NCI-H2107 (cell line): ENCODE results near the gene PCBP3.
"Not testable (repeated sequence)": the region's sequence is repeated elsewhere in the genome, so short reads cannot be mapped to it uniquely, and the experiment has no call there.

Source experiments
- DNase-seq: peaks from one replicate; lab custom pipeline; 2025; lab: John Stamatoyannopoulos, UW

PCBP3 gene

DNA sequence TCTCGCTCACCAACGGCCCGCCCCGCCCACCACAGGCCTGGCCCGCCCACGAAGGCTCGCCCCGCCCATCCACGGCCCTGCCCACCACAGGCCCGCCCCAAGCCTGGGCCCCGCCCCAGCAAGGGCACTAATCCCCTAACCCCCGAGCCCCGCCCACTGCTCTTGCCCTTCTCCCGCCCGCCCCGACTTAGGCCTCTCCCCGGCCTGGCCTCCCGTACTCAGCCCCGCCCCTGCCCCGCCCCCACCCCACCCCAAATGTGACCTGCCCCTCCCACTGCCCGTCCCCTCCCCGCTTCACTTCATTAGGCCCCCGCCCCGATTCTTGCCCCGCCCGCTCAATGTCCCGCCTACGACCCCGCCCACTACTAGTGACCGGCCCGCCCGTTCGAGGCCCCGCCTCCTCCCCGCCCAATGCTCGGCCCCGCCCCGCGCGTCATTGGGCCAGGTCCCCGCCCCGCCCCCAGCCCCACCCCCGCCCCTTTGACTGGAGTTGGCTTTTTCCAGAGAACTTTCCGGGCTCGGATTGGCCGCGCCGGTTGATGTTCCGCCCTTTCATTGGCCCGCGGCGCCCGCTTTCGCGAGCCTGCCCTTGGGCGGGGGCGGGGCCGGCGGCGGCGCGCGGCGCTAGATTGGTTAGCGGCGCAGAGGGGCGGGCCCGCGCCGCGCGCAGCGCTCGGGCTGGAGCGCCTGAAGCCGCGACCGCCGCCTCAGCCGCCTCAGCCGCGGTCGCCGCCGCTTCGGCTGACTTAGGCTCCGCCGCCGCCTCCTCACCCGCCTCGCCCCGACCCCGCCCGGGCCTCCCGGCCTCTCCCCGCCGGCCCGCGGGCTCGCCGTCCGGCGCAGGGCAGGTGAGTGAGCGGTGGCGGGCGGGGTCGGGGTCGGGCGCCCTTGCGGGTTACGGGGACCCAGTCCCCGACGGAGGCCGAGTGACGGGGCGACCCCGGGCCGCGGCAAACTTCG, at the start of gene PCBP3:
PCBP3 (plus strand) TSS at position 705 of the 960 bp plus-strand sequence. CDS start 206,361 bp downstream, outside the sequence.
- DNase-seq, result peak; percentile 98

DNA sequence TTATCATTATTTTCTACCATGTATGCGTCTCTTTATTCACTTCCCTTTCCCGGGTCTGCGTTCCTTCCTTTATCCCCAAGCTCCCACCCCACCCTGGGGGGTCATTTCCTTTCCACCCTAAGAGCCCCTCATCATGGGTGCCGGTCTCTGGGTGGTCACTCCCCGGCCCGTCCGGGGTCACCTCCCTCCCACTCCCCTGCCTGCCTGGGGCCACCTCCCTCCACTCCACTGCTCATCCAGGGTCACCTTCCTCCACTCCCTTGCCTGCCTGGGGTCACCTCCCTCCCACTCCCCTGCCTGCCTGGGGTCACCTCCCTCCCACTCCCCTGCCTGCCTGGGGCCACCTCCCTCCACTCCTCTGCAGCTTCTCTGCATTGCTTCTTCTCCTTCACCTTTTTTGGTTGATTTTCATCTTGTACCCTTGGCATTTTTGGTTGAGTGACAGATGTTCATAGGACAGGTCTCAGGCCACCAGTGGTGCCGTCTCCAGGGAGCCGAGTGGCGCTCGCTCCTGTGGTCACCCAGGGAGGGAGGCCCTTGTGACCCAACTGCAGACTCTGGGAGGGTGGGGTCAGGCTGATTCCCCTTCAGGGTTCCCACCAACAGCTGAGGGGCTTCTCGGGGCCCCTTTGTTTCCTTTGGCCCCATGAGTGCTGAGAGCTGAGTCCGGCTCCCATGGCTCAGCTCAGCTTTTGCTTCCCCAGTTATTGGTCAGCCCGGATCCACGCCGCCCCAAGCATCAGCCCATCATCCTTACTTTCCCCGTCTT, 48.6 kb upstream of the PCBP3 start:
- DNase-seq, result no peak

DNA sequence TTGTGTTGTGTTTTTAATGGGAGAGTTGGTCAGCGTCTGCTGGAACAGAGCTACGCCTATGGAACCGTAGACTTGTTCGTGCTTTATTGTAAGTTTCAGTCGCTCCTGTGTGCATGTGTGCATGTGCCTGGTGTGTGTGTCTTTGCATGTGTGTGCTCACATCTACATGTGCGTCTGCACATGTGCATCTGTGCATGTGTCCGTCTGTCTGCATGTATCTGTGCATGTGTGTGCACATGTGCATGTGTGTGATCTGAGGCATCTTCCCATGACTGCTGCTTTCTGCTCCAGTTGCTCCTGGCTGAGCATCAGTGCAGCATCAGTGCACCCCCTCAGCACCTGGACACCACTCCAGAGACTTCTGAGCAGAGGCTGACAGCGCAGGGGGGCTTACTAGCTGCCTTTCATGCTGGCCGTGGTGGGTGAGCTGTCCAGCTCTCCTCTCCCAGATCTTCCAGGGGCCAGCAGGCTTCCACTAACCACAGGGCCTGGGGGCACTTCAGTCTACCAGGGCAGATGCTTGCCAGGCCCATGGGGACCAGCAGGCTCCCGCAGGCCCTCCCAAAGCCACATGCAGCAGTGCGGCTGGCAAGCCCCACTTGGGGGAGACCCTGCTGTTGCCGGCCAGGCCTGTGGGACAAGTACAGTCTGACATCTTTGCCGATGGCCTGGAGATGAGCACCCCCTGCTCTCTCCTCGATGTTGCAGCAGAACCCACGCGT, 47.8 kb upstream of the PCBP3 start:
- DNase-seq, result no peak

- DNase-seq, result peak; percentile 42
These were observed 46.7 kb upstream of the PCBP3 start for GRCh38 chr21:45596704-45597318.

DNA sequence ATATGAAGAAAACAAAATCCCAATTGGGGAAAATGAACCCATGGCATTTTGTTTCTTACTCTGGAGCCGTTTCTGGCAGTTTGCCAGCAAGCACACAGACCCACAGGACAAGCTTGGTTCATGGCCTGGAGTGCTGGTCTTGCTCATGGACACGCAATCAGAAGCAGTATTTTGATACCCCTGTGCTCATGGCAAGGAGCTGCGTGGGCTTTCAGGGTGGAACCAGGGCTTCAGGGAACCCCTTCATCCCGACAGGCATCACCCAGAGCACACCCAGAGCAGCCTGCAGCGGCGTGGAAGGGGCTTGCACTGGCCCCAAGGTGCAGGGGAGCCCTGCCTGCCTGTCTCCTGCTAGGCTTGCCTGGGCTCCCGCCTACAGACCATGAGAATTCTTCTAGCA, 45.4 kb upstream of the PCBP3 start:
- no peak for DNase-seq

- DNase-seq, result no peak
These were observed 44.9 kb upstream of the PCBP3 start for GRCh38 chr21:45598666-45599065.

GRCh38 chr21:45599146-45599581, 44.4 kb upstream of the PCBP3 start:
- DNase-seq, result no peak

GRCh38 chr21:45600248-45600647, 43.3 kb upstream of the PCBP3 start:
- no peak for DNase-seq

DNA sequence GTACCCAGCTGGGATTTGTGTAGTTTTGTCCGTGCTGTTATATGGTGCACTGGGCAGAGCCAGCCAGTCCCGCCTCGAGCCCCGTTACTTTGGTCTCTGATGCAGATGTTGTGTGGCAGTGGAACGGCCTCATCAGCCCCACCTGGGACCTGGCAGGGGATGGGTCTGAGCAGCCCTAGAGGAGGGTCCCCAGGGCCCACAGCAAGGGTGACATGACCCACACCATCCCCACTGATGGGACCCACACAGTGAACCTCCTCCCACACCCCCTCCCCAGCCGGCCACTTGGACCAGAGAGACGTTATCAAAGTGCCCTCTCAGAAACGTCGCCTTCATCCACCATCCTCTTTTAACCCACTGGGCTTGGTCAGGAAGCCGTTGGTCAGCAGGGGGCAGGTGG, 42.0 kb upstream of the PCBP3 start:
- no peak for DNase-seq

DNA sequence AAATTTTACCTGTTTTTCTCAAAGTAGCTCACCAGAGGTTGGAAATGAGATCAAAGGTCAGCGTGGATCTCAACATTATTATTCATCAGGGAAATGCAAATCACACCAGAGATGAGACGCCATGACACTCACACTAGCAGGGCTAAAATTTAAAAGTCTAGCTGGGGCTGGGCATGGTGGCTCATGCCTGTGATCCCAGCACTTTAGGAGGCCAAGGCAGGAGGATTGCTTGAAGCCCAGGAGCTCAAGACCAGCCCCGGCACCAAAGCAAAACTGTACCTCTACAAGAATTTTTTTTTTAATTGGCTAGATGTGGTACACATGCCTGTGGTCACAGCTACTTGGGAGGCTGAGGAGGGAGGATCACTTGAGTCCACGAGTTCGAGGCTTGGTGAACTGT, 41.4 kb upstream of the PCBP3 start:
- no peak for DNase-seq

GRCh38 chr21:45603481-45603880, 40.0 kb upstream of the PCBP3 start:
- no peak for DNase-seq

- DNase-seq, result not testable (repeated sequence)
These were observed 38.8 kb upstream of the PCBP3 start for GRCh38 chr21:45604681-45605080.

DNA sequence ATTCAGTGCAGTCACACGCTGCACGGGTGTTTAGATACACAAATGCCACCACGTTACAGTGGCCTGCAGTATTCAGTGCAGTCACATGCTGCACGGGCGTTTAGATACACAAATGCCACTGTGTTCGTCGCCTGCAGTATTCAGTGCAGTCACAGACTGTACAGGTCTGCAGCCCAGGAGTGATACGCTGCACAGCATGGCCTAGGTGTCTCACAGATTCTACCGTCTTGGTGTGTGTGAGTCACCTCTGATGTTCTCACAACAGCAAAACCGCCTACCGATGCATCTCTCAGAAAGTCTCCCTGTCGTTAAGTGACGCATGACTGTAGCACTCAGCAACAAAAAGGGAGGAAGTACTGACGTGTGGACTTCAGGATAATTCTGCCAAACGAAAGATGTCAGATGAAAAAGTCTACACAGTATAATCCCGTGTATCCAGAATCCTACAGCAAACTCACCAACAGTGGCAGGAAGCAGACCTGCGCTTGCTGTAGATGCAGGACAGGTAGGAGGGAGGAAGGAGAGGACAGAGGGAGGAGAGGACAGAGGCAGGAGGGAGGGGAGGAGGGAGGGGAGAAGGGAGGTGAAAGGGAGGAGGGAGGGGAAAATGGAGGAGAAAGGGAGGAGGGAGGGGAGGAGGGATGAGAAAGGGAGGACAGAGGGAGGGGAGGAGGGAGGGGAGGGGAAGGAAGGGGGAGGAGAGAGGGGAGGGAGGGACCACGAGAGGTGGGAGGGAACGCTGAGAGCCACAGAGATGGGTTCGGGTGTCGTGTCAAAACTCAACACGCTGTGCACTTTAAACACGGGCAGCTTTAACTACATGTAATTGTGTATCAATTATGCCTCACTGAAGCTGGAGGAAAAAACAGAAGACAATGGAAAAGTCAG, 36.3 kb upstream of the PCBP3 start:
- no peak for DNase-seq

GRCh38 chr21:45607909-45608295, 35.6 kb upstream of the PCBP3 start:
- no peak for DNase-seq

GRCh38 chr21:45608747-45609470, 34.6 kb upstream of the PCBP3 start:
- DNase-seq, result not testable (repeated sequence)

- not testable (repeated sequence) for DNase-seq
These were observed 33.9 kb upstream of the PCBP3 start for GRCh38 chr21:45609616-45610015.

DNA sequence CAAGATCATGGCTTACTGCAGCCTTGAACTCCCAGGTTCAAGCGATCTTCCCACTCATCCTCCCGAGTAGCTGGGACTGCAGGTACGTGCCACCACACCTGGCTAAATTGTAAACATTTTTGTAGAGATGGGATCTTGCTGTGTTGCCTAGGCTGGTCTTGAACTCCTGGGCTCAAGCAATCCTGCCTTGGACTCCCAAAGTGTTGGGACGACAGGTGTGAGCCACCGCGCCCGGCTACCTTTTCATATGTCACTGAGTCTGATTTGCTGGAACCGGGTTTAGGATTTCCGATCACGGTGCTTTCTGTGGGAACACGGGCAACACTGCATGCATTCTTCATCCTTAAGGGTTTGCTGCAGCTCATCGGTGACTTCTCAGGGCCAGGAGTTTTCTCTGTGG, 32.2 kb upstream of the PCBP3 start:
- DNase-seq, result no peak

- no peak for DNase-seq
These were observed 31.4 kb upstream of the PCBP3 start for GRCh38 chr21:45611939-45612664.

DNA sequence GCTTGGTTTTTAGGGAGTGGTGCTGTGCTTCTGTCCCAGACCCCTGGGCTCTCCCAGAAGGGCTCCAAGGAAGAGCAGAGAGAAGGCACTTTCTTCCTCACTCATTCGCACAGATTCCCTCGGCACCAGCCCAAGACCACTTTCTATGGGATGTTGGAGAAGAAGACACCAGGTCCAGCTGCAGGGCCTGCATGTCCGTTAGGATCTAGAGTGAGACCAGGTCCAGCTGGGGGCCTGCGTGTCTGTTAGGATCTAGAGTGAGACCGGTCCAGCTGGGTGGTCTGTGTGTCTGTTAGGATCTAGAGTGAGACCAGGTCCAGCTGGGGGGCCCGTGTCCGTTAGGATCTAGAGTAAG, 30.9 kb upstream of the PCBP3 start:
- DNase-seq, result not testable (repeated sequence)
